ENCODE measurements around the gene ITIH4. TPM values are rescaled to one million over a fixed set of nuclear protein-coding genes. Genes with fewer than 3 reads are reported as not detected.

Gene ITIH4
- total RNA-seq, 1 experiment from 2014 or later: 1.5 TPM

- intact Hi-C loops (cut with micrococcal nuclease; ENCODE audit: unreplicated experiment): no loop called here
- ATAC-seq (no peak), DNase-seq (ENCODE audit: low read depth, low spot score) (no peak)
- no peaks in the 10 kb centered on the region for H3K36me3 ChIP-seq (ENCODE audit: control insufficient read depth, insufficient read depth, low read length)
- H3K27ac ChIP-seq (ENCODE audit: low read length): no peak overlapping the region
- TF ChIP-seq TCF7L2 (IDR thresholded peaks at IDR 0.05; ENCODE audit: low read depth, low read length): no peak
- no peak for TF ChIP-seq CTCF (IDR thresholded peaks at IDR 0.05)
- TF ChIP-seq SIN3A (IDR thresholded peaks at IDR 0.05; ENCODE audit: borderline replicate concordance, insufficient read depth, low read depth, low read length): no peak
- TF ChIP-seq REST (IDR thresholded peaks at IDR 0.05; ENCODE audit: insufficient read depth in 1 of 2, low read depth in 2 of 2, low read length in 1 of 2): no peak
- TF ChIP-seq POLR2AphosphoS5 (IDR thresholded peaks at IDR 0.05; ENCODE audit: low read depth, low read length): no peak
- CTCF ChIA-PET: no interaction called here
- no peaks in the 10 kb centered on the region; the same call in 1 of the 2 replicates for H3K4me1 ChIP-seq (ENCODE audit: control insufficient read depth, insufficient read depth, low read length)
- no TSS peak for BruUV-seq (replicated peaks)
- POLR2A ChIA-PET: no interaction called here
- no peak overlapping the region for H3K4me3 ChIP-seq (ENCODE audit: low read depth in 2 of 2, low read length in 2 of 2)
- in situ Hi-C loops (cut with HindIII; ENCODE audit: low pct_unique_long_range_greater_than_20kb, low sequenced_read_pairs): no loop called here
- H3K9me3 ChIP-seq (ENCODE audit: control insufficient read depth, insufficient read depth, low read depth, low read length): no peaks in the 10 kb centered on the region
- H3K27me3 ChIP-seq (ENCODE audit: control insufficient read depth, insufficient read depth, low read length): no peaks in the 10 kb centered on the region
Observed at GRCh38 chr3:52877085-52877484, 46.6 kb upstream of the ITIH4 start.

- TF ChIP-seq CTCF (IDR thresholded peaks at IDR 0.05): no peak
- TF ChIP-seq SIN3A (IDR thresholded peaks at IDR 0.05; ENCODE audit: borderline replicate concordance, insufficient read depth, low read depth, low read length): no peak
- no peak for TF ChIP-seq REST (IDR thresholded peaks at IDR 0.05; ENCODE audit: insufficient read depth in 1 of 2, low read depth in 2 of 2, low read length in 1 of 2)
- no peak for TF ChIP-seq POLR2AphosphoS5 (IDR thresholded peaks at IDR 0.05; ENCODE audit: low read depth, low read length)
- no peak for TF ChIP-seq TCF7L2 (IDR thresholded peaks at IDR 0.05; ENCODE audit: low read depth, low read length)
- intact Hi-C loops (cut with micrococcal nuclease; ENCODE audit: unreplicated experiment) (no loop called here), in situ Hi-C loops (cut with HindIII; ENCODE audit: low pct_unique_long_range_greater_than_20kb, low sequenced_read_pairs) (no loop called here)
- H3K9me3 ChIP-seq (ENCODE audit: control insufficient read depth, insufficient read depth, low read depth, low read length): no peaks in the 10 kb centered on the region
- H3K27me3 ChIP-seq (ENCODE audit: control insufficient read depth, insufficient read depth, low read length): no peaks in the 10 kb centered on the region
- BruUV-seq (replicated peaks): no TSS peak
- no peak overlapping the region for H3K27ac ChIP-seq (ENCODE audit: low read length)
- ATAC-seq (no peak), DNase-seq (ENCODE audit: low read depth, low spot score) (no peak)
- ChIA-PET POLR2A (interaction anchor here (0.6 kb wide), 1 partner anchor 59 kb away, joined by 7 read pairs; no protein-coding TSS in a partner anchor), CTCF (interaction anchor here (0.6 kb wide), 1 partner anchor 54 kb away, joined by 3 read pairs; no protein-coding TSS in a partner anchor)
- no peaks in the 10 kb centered on the region for H3K36me3 ChIP-seq (ENCODE audit: control insufficient read depth, insufficient read depth, low read length)
- H3K4me3 ChIP-seq (ENCODE audit: low read depth in 2 of 2, low read length in 2 of 2): no peak overlapping the region
- no peaks in the 10 kb centered on the region; the same call in 1 of the 2 replicates for H3K4me1 ChIP-seq (ENCODE audit: control insufficient read depth, insufficient read depth, low read length)
Observed at GRCh38 chr3:52874864-52875587, 44.6 kb upstream of the ITIH4 start.
